ENCODE results near the gene KCNN3.

GRCh38 chr1:154861607-154862094, 8.4 kb downstream of the KCNN3 start:
- TF ChIP-seq CTCF (IDR thresholded peaks at IDR 0.05), result no peak
- no peak for TF ChIP-seq EZH2 (IDR thresholded peaks at IDR 0.05; ENCODE audit: borderline replicate concordance, insufficient read depth, low read depth, low read length, poor library complexity, severe bottlenecking)

All from B cell (primary cell).